Measurements from ENCODE around the gene HIP1R. TPM values are rescaled to one million over a fixed set of nuclear protein-coding genes. Genes with fewer than 3 reads are reported as not detected.
"Not testable (repeated sequence)": the region's sequence is repeated elsewhere in the genome, so short reads cannot be mapped to it uniquely, and the experiment has no call there.

HIP1R gene
- total and polyA plus RNA-seq, 2 of the 8 experiments (the other 6 are each of a cell fraction or from before 2014, with no cell fraction given): 11.2 to 14.5 TPM

- TF ChIP-seq CHD2 (IDR thresholded peaks at IDR 0.05; ENCODE audit: low read length) (no peak), E2F6 (IDR thresholded peaks at IDR 0.05) (no peak), MAFK (IDR thresholded peaks at IDR 0.05; ENCODE audit: low read depth, low read length) (no peak), BCL11A (IDR thresholded peaks at IDR 0.05; ENCODE audit: low read depth in 2 of 2, low read length in 2 of 2) (no peak)
These were observed 40.4 kb downstream of the HIP1R start (continued) for GRCh38 chr12:122875590-122876220.

- H3K79me1 ChIP-seq (ENCODE audit: low read depth, low read length); H2BK15ac ChIP-seq (ENCODE audit: low read length); FAIRE-seq; H2AFZ ChIP-seq (ENCODE audit: low read length); H2BK20ac ChIP-seq (ENCODE audit: low read length); H3K18ac ChIP-seq (ENCODE audit: extremely low read depth, low read length); H3K4ac ChIP-seq (replicated peaks; ENCODE audit: insufficient read length, low read depth, low read length); H4K8ac ChIP-seq (ENCODE audit: extremely low read depth, insufficient read depth, low read length); H2BK12ac ChIP-seq (ENCODE audit: low read depth, low read length); H3K23ac ChIP-seq (ENCODE audit: insufficient read length); H3K4me2 ChIP-seq (ENCODE audit: insufficient read depth in 1 of 2, low read depth in 2 of 2, low read length in 2 of 2); H3K56ac ChIP-seq (replicated peaks; ENCODE audit: insufficient read length, low read depth, low read length); H2BK5ac ChIP-seq (ENCODE audit: low read depth, low read length); H3K14ac ChIP-seq (ENCODE audit: insufficient read length); H4K91ac ChIP-seq (replicated peaks; ENCODE audit: insufficient read length, low read length); H3K9me3 ChIP-seq (ENCODE audit: insufficient read depth in 2 of 2, low read depth in 1 of 2, low read length in 1 of 2); H3K79me2 ChIP-seq (ENCODE audit: control insufficient read depth in 1 of 2, insufficient read depth in 2 of 2, low read length in 2 of 2); H3K36me3 ChIP-seq (ENCODE audit: control insufficient read depth in 2 of 4, insufficient read depth in 4 of 4, low read length in 3 of 4); H3K23me2 ChIP-seq (ENCODE audit: low read depth, low read length); H4K5ac ChIP-seq (ENCODE audit: insufficient read length, low read depth, low read length); H2AK5ac ChIP-seq (ENCODE audit: low read depth, low read length); H3K9ac ChIP-seq (replicated peaks in 1 of 4; ENCODE audit: extremely low read depth in 1 of 4, low read depth in 3 of 4, low read length in 3 of 4); H3K4me3 ChIP-seq (ENCODE audit: extremely low read depth in 1 of 4, insufficient read depth in 2 of 4, low read depth in 3 of 4, low read length in 4 of 4); DNase-seq (ENCODE audit: low read depth in 1 of 2, low spot score in 2 of 2); H2BK120ac ChIP-seq (replicated peaks; ENCODE audit: low read depth, low read length); H3K27ac ChIP-seq (ENCODE audit: low read depth, low read length): not testable (repeated sequence)
- POLR2A ChIA-PET (ENCODE audit: partially characterized antibody): interaction anchor here (0.6 to 1.5 kb wide), 2 partner anchors 12 to 78 kb away, joined by 5 to 7 read pairs; no protein-coding TSS in a partner anchor
- peaks cover 52 to 71% of the 10 kb centered on the region in 2 experiments for H4K20me1 ChIP-seq (replicated peaks in 1 of 2; ENCODE audit: control insufficient read depth in 1 of 2, insufficient read depth in 2 of 2, low read length in 2 of 2)
- CTCF ChIA-PET (ENCODE audit: partially characterized antibody): interaction anchor here (1.3 to 2.3 kb wide), 3 partner anchors 13 to 73 kb away, joined by 3 to 7 read pairs (median 6); no protein-coding TSS in a partner anchor
- peaks cover 6 to 27% (median 9%) of the 10 kb centered on the region in 4 experiments for H3K4me1 ChIP-seq (replicated peaks in 1 of 4; ENCODE audit: control insufficient read depth in 3 of 4, insufficient read depth in 4 of 4, low read length in 3 of 4)
- peaks cover 29 to 80% (median 77%) of the 10 kb centered on the region in 4 experiments for H3K27me3 ChIP-seq (replicated peaks in 1 of 4; ENCODE audit: control insufficient read depth in 3 of 4, extremely low read depth in 1 of 4, insufficient read depth in 3 of 4, low read length in 3 of 4)
- 87% methylated on average over 5 of the region's 5 CpGs; no CpG with 5 or more reads in 1 of the 2 experiments for WGBS, 2 experiments (ENCODE audit: extremely low coverage in 1 of 2, insufficient coverage in 1 of 2, insufficient read length in 1 of 2, insufficient replicate concordance in 2 of 2, low coverage in 1 of 2, low lambda C conversion rate in 2 of 2, missing lambda C conversion rate in 1 of 2)
These were observed 41.0 kb downstream of the HIP1R start for GRCh38 chr12:122876281-122876680.
